Mesenchymal stem cell (in vitro differentiated cells and primary cell): Measurements from ENCODE around the gene AKT3.
A peak's percentile ranks its signal among the peaks of the same experiment; 100 is the strongest.

Experiments used
- DNase-seq: peaks from one replicate; pipeline ENCODE4 v3.0.0-alpha.2; 2013
- H2AFZ ChIP-seq: one replicate; pipeline ENCODE4 v1.6.1; 2013; ENCODE audit warnings: low read depth, mild to moderate bottlenecking, control low read depth, inconsistent platforms, low read length, moderate library complexity
- H2AK5ac ChIP-seq: 2 replicates; pipeline ENCODE4 v1.6.1; 2013; ENCODE audit warnings: low read length, moderate library complexity, mild to moderate bottlenecking, inconsistent platforms; ENCODE audit not compliant: severe bottlenecking
- H2BK120ac ChIP-seq: one replicate; pipeline ENCODE4 v1.6.1; 2013; ENCODE audit warnings: low read depth, mild to moderate bottlenecking, inconsistent platforms, low read length, moderate library complexity
- H2BK12ac ChIP-seq, 2 experiments: one replicate each; pipeline ENCODE4 v1.6.1; 2013; ENCODE audit warnings: inconsistent platforms in 2 of 2, low read length in 2 of 2, mild to moderate bottlenecking in 2 of 2, moderate library complexity in 2 of 2, control low read depth in 1 of 2
- H2BK15ac ChIP-seq: one replicate; pipeline ENCODE4 v1.6.1; 2013; ENCODE audit warnings: mild to moderate bottlenecking, low read depth, inconsistent platforms; ENCODE audit not compliant: poor library complexity, severe bottlenecking
- H2BK5ac ChIP-seq: 2 replicates; pipeline ENCODE4 v1.6.1; 2013; ENCODE audit warnings: low read depth, mild to moderate bottlenecking, low read length, control low read depth, inconsistent platforms; ENCODE audit not compliant: poor library complexity, severe bottlenecking
- H3K14ac ChIP-seq, 2 experiments: one replicate each; pipeline ENCODE4 v1.6.1; 2013; ENCODE audit warnings: inconsistent platforms in 2 of 2, low read length in 2 of 2, control low read depth in 1 of 2, mild to moderate bottlenecking in 1 of 2, moderate library complexity in 1 of 2
- H3K18ac ChIP-seq, 2 experiments: one replicate each; pipeline ENCODE4 v1.6.1; 2013; ENCODE audit warnings: inconsistent platforms in 2 of 2, low read length in 2 of 2, control low read depth in 1 of 2, low read depth in 1 of 2, mild to moderate bottlenecking in 1 of 2
- H3K23ac ChIP-seq, 2 experiments: one replicate each; pipeline ENCODE4 v1.6.1; 2013; ENCODE audit warnings: inconsistent platforms in 2 of 2, low read length in 2 of 2, mild to moderate bottlenecking in 2 of 2, moderate library complexity in 2 of 2, control low read depth in 1 of 2
- H3K27ac ChIP-seq: 2 replicates; pipeline ENCODE4 v1.5.1; 2013; ENCODE audit warnings: mild to moderate bottlenecking, moderate library complexity, low read length, control low read depth, inconsistent platforms; ENCODE audit not compliant: poor library complexity, severe bottlenecking
- H3K27me3 ChIP-seq, 2 experiments: 2 replicates each; pipeline versions ENCODE4 v1.6.1 to v1.7.0; 2013; ENCODE audit warnings: low read length in 2 of 2, mild to moderate bottlenecking in 2 of 2, moderate library complexity in 2 of 2, control low read depth in 1 of 2, inconsistent platforms in 1 of 2; ENCODE audit not compliant: control insufficient read depth in 1 of 2, insufficient read depth in 1 of 2
- H3K36me3 ChIP-seq, 2 experiments: 2 replicates each; pipeline versions ENCODE4 v1.6.1 to v1.7.0; 2013; ENCODE audit warnings: low read length in 2 of 2, control low read depth in 1 of 2, inconsistent platforms in 1 of 2, low read depth in 1 of 2, mild to moderate bottlenecking in 1 of 2; ENCODE audit not compliant: insufficient read depth in 2 of 2, control insufficient read depth in 1 of 2
- H3K4ac ChIP-seq, 2 experiments: one replicate each; pipeline ENCODE4 v1.6.1; 2013; ENCODE audit warnings: inconsistent platforms in 2 of 2, low read length in 2 of 2, mild to moderate bottlenecking in 2 of 2, moderate library complexity in 2 of 2, control low read depth in 1 of 2, low read depth in 1 of 2
- H3K4me1 ChIP-seq: 2 replicates; pipeline ENCODE4 v1.6.1; 2013; ENCODE audit warnings: low read depth, low read length, control low read depth; ENCODE audit not compliant: control insufficient read depth, insufficient read depth
- H3K4me2 ChIP-seq: 2 replicates; pipeline ENCODE4 v1.6.1; 2013; ENCODE audit warnings: low read length, mild to moderate bottlenecking, inconsistent platforms; ENCODE audit not compliant: poor library complexity, severe bottlenecking
- H3K4me3 ChIP-seq, 2 experiments: 2 replicates each; pipeline versions ENCODE4 v1.5.1 to v1.7.0; 2013; ENCODE audit warnings: low read length in 2 of 2, mild to moderate bottlenecking in 2 of 2, control low read depth in 1 of 2, low read depth in 1 of 2; ENCODE audit not compliant: insufficient read depth in 1 of 2
- H3K79me1 ChIP-seq: replicated peaks from 2 replicates; pipeline ENCODE4 v1.6.1; 2013; ENCODE audit warnings: mild to moderate bottlenecking, control low read depth, low read length, inconsistent platforms; ENCODE audit not compliant: poor library complexity, severe bottlenecking
- H3K9ac ChIP-seq: 2 replicates; pipeline ENCODE4 v1.7.0; 2013; ENCODE audit warnings: mild to moderate bottlenecking, low read length, moderate library complexity
- H3K9me3 ChIP-seq: 2 replicates; pipeline ENCODE4 v1.7.0; 2013; ENCODE audit warnings: mild to moderate bottlenecking, low read length; ENCODE audit not compliant: control insufficient read depth
- H4K8ac ChIP-seq: one replicate; pipeline ENCODE4 v1.6.1; 2013; ENCODE audit warnings: inconsistent platforms, mild to moderate bottlenecking, low read length, moderate library complexity
- H4K91ac ChIP-seq: one replicate; pipeline ENCODE4 v1.6.1; 2013; ENCODE audit warnings: mild to moderate bottlenecking, low read length, inconsistent platforms
- WGBS: methylation state at CpG from one replicate; pipeline ENCODE4 v1.1.7; 2013; ENCODE audit warnings: mixed read lengths; 5-methylcytosine and 5-hydroxymethylcytosine counted together

AKT3 gene

GRCh38 chr1:243523766-243524165, 326.3 kb downstream of the AKT3 start:
- Histone ChIP-seq H3K9me3 (peaks cover 4% of the 10 kb centered on the region), H3K18ac (no peak overlapping the region), H3K4ac (no peak overlapping the region), H2BK15ac (no peak overlapping the region), H3K4me1 (no peaks in the 10 kb centered on the region), H3K36me3 (peaks cover 0 to 18% of the 10 kb centered on the region in 2 experiments), H4K91ac (no peak overlapping the region), H3K23ac (no peak overlapping the region), H4K8ac (no peak overlapping the region), H2BK5ac (no peak overlapping the region), H3K4me3 (no peak overlapping the region), H3K27ac (no peak overlapping the region), H3K79me1 (peaks cover 17% of the 10 kb centered on the region), H3K27me3 (no peaks in the 10 kb centered on the region), H3K14ac (no peak overlapping the region), H2BK12ac (no peak overlapping the region), H2AK5ac (no peak overlapping the region), H2BK120ac (no peak overlapping the region), H3K9ac (no peak overlapping the region), H2AFZ (no peak overlapping the region), H3K4me2 (no peak overlapping the region)
- DNase-seq, result no peak
- 95% methylated on average over 5 of the region's 5 CpGs for WGBS

- Histone ChIP-seq H3K14ac (no peak overlapping the region), H2AFZ (no peak overlapping the region), H2AK5ac (no peak overlapping the region), H2BK15ac (no peak overlapping the region), H2BK12ac (no peak overlapping the region), H3K23ac (no peak overlapping the region), H3K9me3 (peaks cover 13% of the 10 kb centered on the region), H3K4me2 (no peak overlapping the region), H3K4me1 (no peaks in the 10 kb centered on the region), H2BK5ac (no peak overlapping the region), H3K18ac (no peak overlapping the region), H4K8ac (no peak overlapping the region), H3K27me3 (no peaks in the 10 kb centered on the region), H3K4ac (no peak overlapping the region), H3K9ac (no peak overlapping the region), H2BK120ac (no peak overlapping the region), H3K27ac (no peak overlapping the region), H4K91ac (no peak overlapping the region), H3K36me3 (peaks cover 0 to 30% of the 10 kb centered on the region in 2 experiments), H3K4me3 (no peak overlapping the region), H3K79me1 (peaks cover 10% of the 10 kb centered on the region)
- no peak for DNase-seq
- WGBS, result no CpG with 5 or more reads among the region's 1 CpG
Measured at GRCh38 chr1:243520831-243521230, 329.2 kb downstream of the AKT3 start.

GRCh38 chr1:243514927-243515326, 335.1 kb downstream of the AKT3 start:
- no peak overlapping the region for H4K91ac ChIP-seq
- H2AFZ ChIP-seq, result no peak overlapping the region
- H3K9me3 ChIP-seq, result peaks cover 13% of the 10 kb centered on the region
- H3K4me3 ChIP-seq, result no peak overlapping the region
- no peak overlapping the region for H2BK5ac ChIP-seq
- H3K4ac ChIP-seq, result no peak overlapping the region
- H3K23ac ChIP-seq, result no peak overlapping the region
- no peak overlapping the region for H2BK15ac ChIP-seq
- peaks cover 8% of the 10 kb centered on the region for H3K79me1 ChIP-seq
- DNase-seq, result no peak
- H2BK12ac ChIP-seq, result no peak overlapping the region
- H2AK5ac ChIP-seq, result no peak overlapping the region
- no peaks in the 10 kb centered on the region for H3K4me1 ChIP-seq
- H3K14ac ChIP-seq, result no peak overlapping the region
- H2BK120ac ChIP-seq, result no peak overlapping the region
- H3K27me3 ChIP-seq, result no peaks in the 10 kb centered on the region
- no peak overlapping the region for H3K9ac ChIP-seq
- H3K4me2 ChIP-seq, result no peak overlapping the region
- no peak overlapping the region for H4K8ac ChIP-seq
- peaks cover 10 to 36% of the 10 kb centered on the region in 2 experiments for H3K36me3 ChIP-seq
- no CpG with 5 or more reads among the region's 1 CpG for WGBS
- no peak overlapping the region for H3K27ac ChIP-seq
- no peak overlapping the region for H3K18ac ChIP-seq

- WGBS, result 62% methylated on average over 4 of the region's 7 CpGs
- H3K79me1 ChIP-seq, result peaks cover 8% of the 10 kb centered on the region
- peak; percentile 69 for DNase-seq
- no peak overlapping the region for H3K18ac ChIP-seq
- no peak overlapping the region for H2BK12ac ChIP-seq
- no peaks in the 10 kb centered on the region for H3K27me3 ChIP-seq
- no peak overlapping the region for H2AK5ac ChIP-seq
- no peak overlapping the region for H4K8ac ChIP-seq
- peaks cover 13% of the 10 kb centered on the region for H3K9me3 ChIP-seq
- H3K27ac ChIP-seq, result no peak overlapping the region
- H3K4me2 ChIP-seq, result no peak overlapping the region
- no peak overlapping the region for H3K4ac ChIP-seq
- no peak overlapping the region for H2BK15ac ChIP-seq
- H3K4me1 ChIP-seq, result no peaks in the 10 kb centered on the region
- no peak overlapping the region for H3K9ac ChIP-seq
- H2AFZ ChIP-seq, result no peak overlapping the region
- no peak overlapping the region for H3K14ac ChIP-seq
- H3K4me3 ChIP-seq, result no peak overlapping the region
- no peak overlapping the region for H3K23ac ChIP-seq
- H2BK5ac ChIP-seq, result no peak overlapping the region
- H4K91ac ChIP-seq, result no peak overlapping the region
- H2BK120ac ChIP-seq, result no peak overlapping the region
- peaks cover 14 to 35% of the 10 kb centered on the region in 2 experiments for H3K36me3 ChIP-seq
Measured at GRCh38 chr1:243513726-243514491, 336.1 kb downstream of the AKT3 start.
